T-helper 22 cell (primary cell): ENCODE data around the gene ASCC3.
"Not testable (repeated sequence)": the region's sequence is repeated elsewhere in the genome, so short reads cannot be mapped to it uniquely, and the experiment has no call there.

Experiments used
- DNase-seq: peaks from one replicate; pipeline ENCODE4 v3.0.0-alpha.2; 2020; ENCODE audit warnings: low read depth

Gene ASCC3

GRCh38 chr6:100658486-100658885 lies 222.6 kb downstream of the ASCC3 start:
- DNase-seq, result no peak

- DNase-seq, result no peak
Observed at GRCh38 chr6:100657678-100658330, 223.3 kb downstream of the ASCC3 start.

- DNase-seq, result not testable (repeated sequence)
Observed at GRCh38 chr6:100641147-100641546, 240.0 kb downstream of the ASCC3 start.

GRCh38 chr6:100633096-100633777 lies 247.9 kb downstream of the ASCC3 start:
- DNase-seq, result no peak

- no peak for DNase-seq
Observed at GRCh38 chr6:100630536-100630935, 250.6 kb downstream of the ASCC3 start.

GRCh38 chr6:100627911-100628758 lies 253.0 kb downstream of the ASCC3 start:
- DNase-seq, result no peak

- no peak for DNase-seq
Observed at GRCh38 chr6:100626721-100627120, 254.4 kb downstream of the ASCC3 start.

GRCh38 chr6:100622907-100623692 lies 258.0 kb downstream of the ASCC3 start:
- no peak for DNase-seq

GRCh38 chr6:100620085-100620840 lies 260.9 kb downstream of the ASCC3 start:
- no peak for DNase-seq

GRCh38 chr6:100618351-100618671 lies 262.8 kb downstream of the ASCC3 start:
- DNase-seq, result no peak

- DNase-seq, result no peak
Observed at GRCh38 chr6:100617633-100618350, 263.3 kb downstream of the ASCC3 start.

- no peak for DNase-seq
Observed at GRCh38 chr6:100614933-100615332, 266.2 kb downstream of the ASCC3 start.

GRCh38 chr6:100614386-100614785 lies 266.7 kb downstream of the ASCC3 start:
- DNase-seq, result no peak

GRCh38 chr6:100613656-100614055 lies 267.5 kb downstream of the ASCC3 start:
- DNase-seq, result no peak

- no peak for DNase-seq
Observed at GRCh38 chr6:100612094-100612493, 269.0 kb downstream of the ASCC3 start.

- DNase-seq, result no peak
Observed at GRCh38 chr6:100599088-100599770, 281.9 kb downstream of the ASCC3 start.

GRCh38 chr6:100595456-100595855 lies 285.7 kb downstream of the ASCC3 start:
- DNase-seq, result no peak

GRCh38 chr6:100593522-100593921 lies 287.6 kb downstream of the ASCC3 start:
- DNase-seq, result no peak

- DNase-seq, result no peak
Observed at GRCh38 chr6:100592929-100593328, 288.2 kb downstream of the ASCC3 start.

GRCh38 chr6:100577425-100577824 lies 303.7 kb downstream of the ASCC3 start:
- DNase-seq, result no peak
